SH-SY5Y (cell line): ENCODE measurements around the gene LRP1.

Experiments used
- GATA2 ChIP-seq: IDR thresholded peaks from 2 replicates; pipeline ENCODE4 v1.6.1; 2011; ENCODE audit warnings: mild to moderate bottlenecking, low read depth, low read length
- GATA3 ChIP-seq: IDR thresholded peaks from 2 replicates; pipeline ENCODE4 v1.6.1; 2011; ENCODE audit warnings: low read depth, mild to moderate bottlenecking, low read length, moderate library complexity

- TF ChIP-seq GATA2: no peak
- TF ChIP-seq GATA3: no peak
Measured at GRCh38 chr12:57109207-57110103, 18.8 kb upstream of the LRP1 start.
